ENCODE data around the gene RASAL1.

The RASAL1 gene

GRCh38 chr12:113102811-113103210, 32.8 kb downstream of the RASAL1 start (continued):
- TF ChIP-seq PATZ1 (tag by site-specific recombination; IDR thresholded peaks at IDR 0.05) (no peak), ATF2 (tag by site-specific recombination; IDR thresholded peaks at IDR 0.05; ENCODE audit: low read depth) (no peak)

GRCh38 chr12:113101751-113102150, 33.8 kb downstream of the RASAL1 start:
- H3K27ac ChIP-seq (ENCODE audit: extremely low read depth, low read depth, low read length) = no peak overlapping the region
- no peaks in the 10 kb centered on the region for H3K4me1 ChIP-seq (ENCODE audit: control insufficient read depth, insufficient read depth, low read length)
- TF ChIP-seq ZNF362 (tag by site-specific recombination; IDR thresholded peaks at IDR 0.05) = no peak
- no peak for TF ChIP-seq ZNF837 (tag by site-specific recombination; IDR thresholded peaks at IDR 0.05)
- no peak for TF ChIP-seq ZNF660 (tag by site-specific recombination; IDR thresholded peaks at IDR 0.05)
- no peak for TF ChIP-seq ZNF184 (tag by site-specific recombination; IDR thresholded peaks at IDR 0.05)
- no peak for TF ChIP-seq ZNF211 (tag by site-specific recombination; IDR thresholded peaks at IDR 0.05; ENCODE audit: low read depth)
- TF ChIP-seq ZBTB20 (tag by site-specific recombination; IDR thresholded peaks at IDR 0.05) = no peak
- no peaks in the 10 kb centered on the region for H3K9me3 ChIP-seq (ENCODE audit: control insufficient read depth, insufficient read depth, low read depth, low read length)
- ChIA-PET POLR2A (no interaction called here), CTCF (interaction anchor here (0.6 to 1.9 kb wide), 3 partner anchors 11 to 53 kb away, joined by 3 to 8 read pairs (median 3); no protein-coding TSS in a partner anchor)
- H3K4me3 ChIP-seq (ENCODE audit: low read depth, low read length) = no peak overlapping the region
- H3K36me3 ChIP-seq (ENCODE audit: control insufficient read depth in 2 of 2, insufficient read depth in 1 of 2, low read length in 2 of 2) = no peaks in the 10 kb centered on the region

GRCh38 chr12:113099764-113100163, 35.8 kb downstream of the RASAL1 start:
- POLR2A ChIA-PET = no interaction called here
- TF ChIP-seq ZNF514 (tag by site-specific recombination; IDR thresholded peaks at IDR 0.05) (no peak), ZBTB11 (tag by site-specific recombination; conservative IDR thresholded peaks at IDR 0.05; ENCODE audit: low read depth) (no peak), PRDM4 (tag by site-specific recombination; IDR thresholded peaks at IDR 0.05) (no peak), ZNF654 (tag by site-specific recombination; IDR thresholded peaks at IDR 0.05; ENCODE audit: low read depth) (no peak), GLIS1 (tag by site-specific recombination; IDR thresholded peaks at IDR 0.05) (no peak), ZNF544 (tag by site-specific recombination; IDR thresholded peaks at IDR 0.05) (no peak), BCL6B (tag by site-specific recombination; IDR thresholded peaks at IDR 0.05) (no peak)
- Histone ChIP-seq H3K36me3 (ENCODE audit: control insufficient read depth in 2 of 2, insufficient read depth in 1 of 2, low read length in 2 of 2) (no peaks in the 10 kb centered on the region), H3K4me3 (ENCODE audit: low read depth, low read length) (no peak overlapping the region), H3K4me1 (ENCODE audit: control insufficient read depth, insufficient read depth, low read length) (no peaks in the 10 kb centered on the region), H3K27ac (ENCODE audit: extremely low read depth, low read depth, low read length) (no peak overlapping the region), H3K9me3 (ENCODE audit: control insufficient read depth, insufficient read depth, low read depth, low read length) (no peaks in the 10 kb centered on the region)
- CTCF ChIA-PET = interaction anchor here (1.3 kb wide), 1 partner anchor 13 kb away, joined by 3 read pairs; no protein-coding TSS in a partner anchor
